Duodenal mucosa (tissue), 2 donors: ENCODE results near the gene CHD5.

Experiments
- H3K27ac ChIP-seq: one replicate; pipeline ENCODE4 v1.7.0; 2013; ENCODE audit warnings: low read depth, low read length
- H3K27me3 ChIP-seq, 2 donors: one replicate each; pipeline ENCODE4 v1.7.0; 2013; ENCODE audit warnings: low read length in 2 of 2, control low read depth in 1 of 2; ENCODE audit not compliant: insufficient read depth in 2 of 2, control insufficient read depth in 1 of 2
- H3K36me3 ChIP-seq, 2 donors: one replicate each; pipeline ENCODE4 v1.7.0; 2013; ENCODE audit warnings: low read length in 2 of 2, control low read depth in 1 of 2; ENCODE audit not compliant: insufficient read depth in 2 of 2, control insufficient read depth in 1 of 2
- H3K4me1 ChIP-seq, 2 donors: one replicate each; pipeline ENCODE4 v1.7.0; 2013; ENCODE audit warnings: low read length in 2 of 2, control low read depth in 1 of 2; ENCODE audit not compliant: insufficient read depth in 2 of 2, control insufficient read depth in 1 of 2
- H3K4me3 ChIP-seq, 2 donors: one replicate each; pipeline ENCODE4 v1.7.0; 2013; ENCODE audit warnings: low read length in 2 of 2, low read depth in 1 of 2
- H3K9ac ChIP-seq, 2 donors: one replicate each; pipeline ENCODE4 v1.7.0; 2013; ENCODE audit warnings: low read length in 2 of 2, low read depth in 1 of 2
- H3K9me3 ChIP-seq, 2 donors: one replicate each; pipeline ENCODE4 v1.7.0; 2013; ENCODE audit warnings: low read length in 2 of 2, control low read depth in 1 of 2; ENCODE audit not compliant: control insufficient read depth in 1 of 2

Gene CHD5

DNA sequence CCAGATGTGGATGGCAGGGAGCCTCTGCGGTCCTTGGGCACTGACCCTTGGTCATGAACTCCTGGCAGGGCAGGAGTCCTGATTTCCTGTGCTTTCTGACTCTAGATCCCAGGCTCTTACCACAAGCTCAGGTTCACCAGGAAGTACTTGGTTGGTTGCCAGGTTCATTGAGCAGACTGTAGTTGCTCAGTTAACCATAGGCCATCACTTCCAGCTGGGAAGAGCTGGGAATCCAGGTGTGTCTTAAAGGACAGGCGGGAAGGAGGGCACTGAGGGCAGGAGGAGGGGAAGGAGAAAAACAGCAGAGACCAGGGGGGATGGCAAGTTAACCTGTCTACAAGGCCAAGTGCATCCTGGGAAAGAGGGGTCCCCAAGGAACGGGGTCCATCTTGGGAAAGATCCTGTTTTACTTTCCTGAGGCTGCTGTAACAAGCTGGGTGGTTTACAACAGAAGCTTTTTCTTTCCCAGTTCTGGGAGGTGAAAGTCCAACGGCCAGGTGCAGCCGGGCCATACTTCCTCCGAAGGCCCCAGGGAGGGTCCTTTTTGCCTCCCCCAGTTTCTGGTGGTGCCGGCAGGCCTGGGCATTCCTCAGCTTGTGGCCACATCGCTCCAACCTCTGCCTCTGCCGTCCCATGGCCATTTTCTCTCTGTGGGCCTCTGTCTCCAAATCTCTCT, 122.8 kb downstream of the CHD5 start:
- Histone ChIP-seq H3K27ac (no peak overlapping the region), H3K4me3 (no peak overlapping the region), H3K4me1 (peaks cover 10 to 16% of the 10 kb centered on the region in 2 donors), H3K9me3 (no peaks in the 10 kb centered on the region), H3K27me3 (no peaks in the 10 kb centered on the region), H3K9ac (no peak overlapping the region), H3K36me3 (no peaks in the 10 kb centered on the region)

DNA sequence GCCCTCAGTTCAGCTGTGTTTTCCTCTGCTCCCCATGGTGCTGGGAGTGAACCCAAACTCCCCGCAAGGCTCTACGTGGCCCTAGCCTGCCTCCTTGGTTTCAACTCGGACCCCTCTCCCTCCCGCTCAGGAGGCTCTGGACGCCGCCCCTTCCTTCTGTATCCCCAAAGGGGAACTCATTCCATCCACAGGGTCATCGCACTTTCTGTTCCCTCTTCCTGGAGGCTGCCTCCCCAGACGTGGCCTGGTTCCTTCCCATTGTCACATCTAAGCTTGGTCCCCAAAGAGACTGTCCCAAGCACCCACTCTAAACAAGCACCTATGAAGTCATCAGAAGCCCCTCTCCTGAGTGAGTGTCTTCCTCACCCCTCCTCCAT, 123.6 kb downstream of the CHD5 start:
- no peak overlapping the region for H3K27ac ChIP-seq

DNA sequence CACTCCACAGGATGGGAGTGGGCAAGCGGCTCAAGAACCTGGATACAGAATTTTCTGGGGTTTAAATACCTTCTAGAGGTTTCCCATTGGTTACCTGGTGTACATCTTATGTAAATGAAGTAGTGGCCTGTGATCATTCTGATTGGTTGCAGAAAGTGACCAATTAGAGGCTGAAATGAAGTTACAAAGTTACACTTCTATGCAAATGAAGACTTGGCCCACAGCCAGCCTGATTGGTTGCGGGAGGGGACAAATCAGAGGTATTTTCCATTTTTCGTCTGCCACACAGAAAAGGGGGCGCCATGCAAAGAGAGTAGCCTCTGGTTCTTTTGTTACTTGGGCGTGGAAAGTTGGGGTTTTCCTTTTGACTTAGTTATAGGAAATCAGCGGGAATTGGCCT, 125.5 kb downstream of the CHD5 start:
- peaks cover 10 to 16% of the 10 kb centered on the region in 2 donors for H3K4me1 ChIP-seq
- H3K36me3 ChIP-seq = no peaks in the 10 kb centered on the region
- no peak overlapping the region for H3K9ac ChIP-seq
- H3K9me3 ChIP-seq = no peaks in the 10 kb centered on the region
- no peak overlapping the region for H3K4me3 ChIP-seq
- H3K27me3 ChIP-seq = no peaks in the 10 kb centered on the region
- no peak overlapping the region for H3K27ac ChIP-seq

More for the DNA sequence above, 123.6 kb downstream of the CHD5 start:
- Histone ChIP-seq H3K9me3 (no peaks in the 10 kb centered on the region), H3K27me3 (no peaks in the 10 kb centered on the region), H3K36me3 (no peaks in the 10 kb centered on the region), H3K9ac (no peak overlapping the region), H3K4me3 (no peak overlapping the region), H3K4me1 (peaks cover 10 to 16% of the 10 kb centered on the region in 2 donors)

DNA sequence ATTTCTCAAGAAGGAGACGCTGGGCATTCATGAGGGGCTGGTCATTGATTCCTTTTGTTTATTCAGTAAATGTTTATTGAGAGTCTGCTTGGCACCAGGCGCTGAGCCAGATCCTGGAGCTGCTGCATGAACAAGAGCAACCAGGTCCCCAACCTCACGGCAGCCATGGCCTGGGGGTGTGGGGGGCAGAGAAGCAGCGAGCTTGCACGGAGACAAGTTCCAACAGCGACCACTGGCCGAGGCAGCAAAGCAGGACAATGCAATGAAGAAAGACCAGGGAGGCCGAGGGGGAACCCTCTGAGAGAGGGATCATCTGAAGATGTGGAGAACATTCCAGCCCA, 126.9 kb downstream of the CHD5 start:
- peaks cover 7 to 11% of the 10 kb centered on the region in 2 donors for H3K4me1 ChIP-seq
- no peak overlapping the region for H3K9ac ChIP-seq
- H3K27me3 ChIP-seq = no peaks in the 10 kb centered on the region
- H3K9me3 ChIP-seq = no peaks in the 10 kb centered on the region
- no peaks in the 10 kb centered on the region for H3K36me3 ChIP-seq
- H3K4me3 ChIP-seq = no peak overlapping the region
- no peak overlapping the region for H3K27ac ChIP-seq

DNA sequence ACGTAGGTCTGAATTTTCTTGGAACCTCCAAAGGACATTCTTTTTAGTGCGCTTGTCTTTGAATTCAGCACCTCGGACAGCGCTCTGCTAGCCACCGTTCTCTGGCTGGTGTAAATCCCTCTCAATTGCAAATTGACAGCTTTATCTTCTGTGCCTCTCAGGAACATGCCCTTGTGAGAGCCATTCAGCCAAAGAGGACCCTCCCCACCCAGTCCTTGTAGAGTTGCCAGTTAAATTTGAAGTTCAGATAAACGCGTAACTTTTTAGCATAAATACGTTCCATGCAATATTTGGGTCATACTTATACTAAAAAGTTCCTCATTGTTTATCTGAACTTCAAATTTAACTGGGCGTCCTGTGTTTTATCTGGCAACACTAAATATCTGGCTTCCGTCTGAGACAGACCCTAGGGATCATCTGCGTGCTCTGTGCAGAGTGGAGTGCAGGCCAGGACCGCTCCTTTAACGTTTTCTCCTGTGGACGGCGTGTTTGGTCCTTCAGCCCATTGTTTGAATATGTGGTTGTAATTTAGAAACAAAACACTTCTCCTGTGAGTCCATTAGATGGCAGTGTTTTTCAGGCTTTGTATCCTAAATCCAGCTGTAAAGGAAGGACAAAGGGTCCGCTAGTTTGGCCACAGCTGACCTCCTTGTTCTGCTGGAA, 127.4 kb downstream of the CHD5 start:
- Histone ChIP-seq H3K36me3 (no peaks in the 10 kb centered on the region), H3K4me1 (peaks cover 7 to 8% of the 10 kb centered on the region in 2 donors), H3K9me3 (no peaks in the 10 kb centered on the region), H3K27ac (no peak overlapping the region), H3K4me3 (no peak overlapping the region), H3K27me3 (no peaks in the 10 kb centered on the region), H3K9ac (no peak overlapping the region)
